Hematopoietic multipotent progenitor cell treated with erythropoietin and hydrocortisone succinate and interleukin-3 and kit ligand, for 15 days (in vitro differentiated cells): Measurements from ENCODE around the gene TGFBRAP1.

ENCODE experiments used
- DNase-seq: peaks from one replicate; pipeline ENCODE4 v3.0.0-alpha.2; 2015; ENCODE audit warnings: low spot score

TGFBRAP1 gene

GRCh38 chr2:105237045-105237765 lies 92.3 kb downstream of the TGFBRAP1 start:
- DNase-seq, result no peak

GRCh38 chr2:105236060-105236424 lies 93.5 kb downstream of the TGFBRAP1 start:
- DNase-seq, result no peak

- DNase-seq, result peak; percentile 50
These were observed 94.0 kb downstream of the TGFBRAP1 start for GRCh38 chr2:105235388-105236059.

GRCh38 chr2:105231232-105231619 lies 98.3 kb downstream of the TGFBRAP1 start:
- no peak for DNase-seq

GRCh38 chr2:105224444-105224843 lies 105.1 kb downstream of the TGFBRAP1 start:
- DNase-seq, result no peak

- DNase-seq, result no peak
These were observed 108.9 kb downstream of the TGFBRAP1 start for GRCh38 chr2:105220604-105221003.

- DNase-seq, result no peak
These were observed 113.8 kb downstream of the TGFBRAP1 start for GRCh38 chr2:105215586-105216192.
